KG1 (cell line): ENCODE data around the gene PTPRT.
"Not testable (repeated sequence)": the region's sequence is repeated elsewhere in the genome, so short reads cannot be mapped to it uniquely, and the experiment has no call there.

Source experiments
- DNase-seq: peaks from one replicate; lab custom pipeline; 2025; lab: John Stamatoyannopoulos, UW

The PTPRT gene

DNA sequence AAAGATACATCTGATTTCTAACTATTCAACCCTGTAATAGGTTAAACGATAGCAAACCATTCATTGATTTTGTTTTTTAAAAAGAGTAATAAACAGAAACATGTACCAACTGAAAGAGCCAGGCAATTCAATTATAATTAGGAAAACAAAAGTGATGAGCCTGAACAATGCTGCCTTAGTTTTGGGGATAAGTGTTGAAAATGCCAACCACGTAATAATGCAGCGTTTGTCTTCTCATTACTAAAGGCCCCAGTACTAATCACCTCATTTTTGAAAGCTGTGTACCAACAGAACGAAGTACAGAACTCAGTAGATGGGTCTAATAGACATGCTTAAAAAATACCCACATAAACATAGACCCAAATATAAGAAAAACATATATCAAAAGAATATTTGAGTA, 907.9 kb downstream of the PTPRT start:
- no peak for DNase-seq

- no peak for DNase-seq
These were observed 912.7 kb downstream of the PTPRT start for GRCh38 chr20:42276718-42277602.

DNA sequence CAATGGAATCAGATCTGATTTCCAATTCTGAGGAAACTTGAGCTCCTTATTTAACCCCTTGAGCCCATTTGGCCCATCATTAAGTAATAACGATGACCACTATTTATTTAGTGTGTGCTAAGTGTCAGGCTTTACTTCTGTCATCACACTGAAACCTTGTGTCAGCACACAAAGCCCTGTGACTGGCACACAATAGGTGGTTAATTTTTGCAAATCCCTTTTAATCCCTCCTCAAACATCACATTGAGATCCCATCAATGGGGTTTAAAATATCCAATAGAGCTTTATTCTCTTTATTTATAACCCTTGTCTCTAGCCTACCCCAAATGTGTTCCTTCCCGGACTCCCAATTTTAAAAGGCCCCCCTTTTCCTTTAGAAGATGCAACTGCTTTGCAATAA, 914.7 kb downstream of the PTPRT start:
- no peak for DNase-seq

DNA sequence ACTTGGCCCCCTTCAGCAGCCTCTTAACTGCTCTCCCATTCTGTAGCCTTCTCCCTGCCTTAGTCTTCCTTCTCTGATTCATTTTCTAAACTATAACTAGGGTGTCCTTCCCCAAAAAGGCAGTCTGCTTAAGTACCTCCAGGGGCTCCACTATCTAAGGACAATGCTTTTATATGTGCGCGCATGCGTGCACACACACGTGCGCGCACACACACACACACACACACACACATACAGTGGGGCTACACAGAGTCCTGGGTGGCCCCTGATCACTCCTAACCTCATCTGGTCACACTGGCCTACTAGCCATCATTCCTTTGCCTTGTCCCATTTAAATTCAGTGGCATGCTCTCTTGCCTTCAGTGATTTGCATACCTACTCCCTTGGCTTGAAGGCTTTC, 917.2 kb downstream of the PTPRT start:
- DNase-seq = no peak

GRCh38 chr20:42270539-42270938, 919.2 kb downstream of the PTPRT start:
- no peak for DNase-seq

DNA sequence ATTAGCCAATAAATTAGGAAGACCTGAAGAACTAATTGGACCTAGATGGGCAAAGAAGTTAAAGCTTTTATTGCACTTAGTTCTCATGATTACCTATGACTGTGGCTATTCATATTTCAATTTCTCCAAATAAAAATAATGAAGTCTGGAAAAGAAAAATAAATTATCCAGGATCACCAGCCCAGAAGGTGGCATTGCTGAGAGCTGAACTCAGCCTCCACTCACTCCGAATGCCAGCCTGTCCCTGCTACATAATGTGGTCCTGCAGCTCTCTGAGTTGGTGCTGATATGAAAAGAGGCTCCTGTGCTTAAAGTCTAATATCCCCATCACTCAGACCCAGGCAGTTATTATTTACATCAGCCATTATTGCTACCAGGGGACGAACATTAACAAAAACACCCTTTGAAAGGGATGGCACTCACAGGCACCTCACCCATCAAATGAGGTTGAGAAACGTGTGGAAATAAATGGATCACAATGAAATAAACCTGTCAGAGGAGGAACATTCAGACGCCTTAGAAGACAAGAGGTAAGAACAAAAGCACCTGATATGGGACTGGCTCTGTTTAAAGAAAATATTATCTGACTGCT, 921.8 kb downstream of the PTPRT start:
- no peak for DNase-seq

DNA sequence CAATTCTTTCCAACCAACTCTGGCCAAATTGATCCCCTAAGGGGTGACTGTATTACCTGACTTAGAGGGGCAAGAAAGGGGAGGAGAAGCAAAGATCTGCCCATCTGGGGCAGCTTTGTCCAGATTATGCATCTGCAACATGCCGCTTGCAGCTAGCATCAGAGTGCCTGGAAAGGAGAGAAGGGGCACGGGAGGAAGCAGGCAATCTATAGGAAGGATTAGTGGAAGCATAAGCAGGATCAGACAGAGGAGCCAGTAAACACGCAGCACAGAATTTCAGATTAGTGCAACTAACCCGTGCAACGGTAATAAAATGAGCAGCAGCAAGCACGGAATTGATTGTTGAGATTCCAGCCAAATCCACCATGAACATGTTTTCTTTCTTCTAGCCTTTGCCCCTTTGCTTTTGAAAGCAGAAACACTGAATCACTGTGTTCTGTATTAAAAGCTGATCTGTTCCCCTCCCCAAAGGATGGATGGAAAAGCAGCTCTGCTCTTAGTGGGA, 927.9 kb downstream of the PTPRT start:
- no peak for DNase-seq

DNA sequence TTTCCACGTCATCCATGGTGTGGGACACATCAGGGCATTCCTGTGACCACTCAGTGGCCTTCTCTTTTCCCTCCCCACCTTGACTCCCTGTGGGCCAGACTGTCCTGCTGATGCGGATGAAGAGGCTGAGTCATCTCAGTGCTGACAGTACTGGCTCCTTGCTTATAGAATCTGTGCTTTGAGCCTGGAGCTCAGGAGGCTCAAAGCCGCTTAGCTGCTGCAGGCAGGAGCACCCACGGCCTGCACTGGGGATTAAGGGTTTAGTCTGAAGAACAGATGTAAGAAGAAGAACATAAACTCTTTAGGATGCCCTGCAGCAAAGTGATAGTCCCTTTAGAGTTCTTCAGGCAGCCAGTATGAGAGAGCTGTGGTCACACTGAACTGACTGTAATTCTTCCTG, 929.5 kb downstream of the PTPRT start:
- DNase-seq = no peak

DNA sequence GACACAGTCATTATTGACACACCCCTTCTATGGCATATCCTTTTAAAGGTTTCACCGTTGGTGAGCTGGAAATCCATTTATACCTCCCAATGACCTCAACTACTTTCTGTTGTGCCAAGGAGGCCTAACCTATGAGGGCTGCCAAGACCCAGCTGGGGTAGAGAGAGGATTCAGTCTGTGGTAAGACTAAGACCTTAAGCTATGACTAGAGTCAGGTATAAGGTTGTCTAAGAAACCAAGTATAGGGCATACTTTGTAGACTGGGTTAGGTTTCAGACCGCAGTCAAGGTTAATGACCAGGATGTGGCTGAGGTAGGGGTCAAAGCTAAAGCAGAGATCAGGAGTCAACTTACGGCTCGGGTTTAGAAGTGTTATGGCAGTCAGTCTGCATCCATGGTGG, 930.3 kb downstream of the PTPRT start:
- DNase-seq = no peak

DNA sequence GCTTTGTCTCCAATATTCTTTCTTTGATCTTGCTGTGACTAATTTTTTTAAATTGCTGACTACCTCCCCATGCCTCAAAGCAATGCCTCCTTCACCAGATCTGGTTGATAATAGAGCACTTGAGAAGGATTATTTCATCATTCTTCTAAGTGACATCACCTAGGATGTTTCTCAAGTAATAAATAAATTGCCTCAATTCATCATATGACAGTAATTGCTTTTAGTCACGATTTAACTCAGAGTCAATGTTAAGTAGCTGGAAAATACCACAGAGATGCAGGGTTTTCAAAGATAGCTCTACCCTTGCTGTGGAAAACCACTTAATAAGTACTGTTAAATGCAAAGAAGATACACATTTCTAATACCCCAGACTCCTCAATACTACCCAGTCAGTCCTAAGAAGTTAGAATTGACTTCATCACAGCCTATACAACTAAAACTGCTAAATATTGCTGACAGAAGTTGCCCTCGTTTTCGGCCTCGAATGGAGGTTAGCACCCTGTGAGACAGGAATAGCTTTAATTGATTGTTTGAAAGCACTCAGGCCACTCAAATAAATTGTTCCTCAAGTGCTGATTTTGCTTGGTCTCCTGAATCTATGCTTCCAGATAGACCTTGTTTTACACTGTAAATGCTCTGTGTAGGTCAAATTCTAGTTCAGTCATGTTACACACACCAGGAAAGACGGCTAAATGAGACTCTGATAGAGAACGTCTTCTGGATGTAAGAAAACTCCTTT, 931.0 kb downstream of the PTPRT start:
- DNase-seq = no peak

DNA sequence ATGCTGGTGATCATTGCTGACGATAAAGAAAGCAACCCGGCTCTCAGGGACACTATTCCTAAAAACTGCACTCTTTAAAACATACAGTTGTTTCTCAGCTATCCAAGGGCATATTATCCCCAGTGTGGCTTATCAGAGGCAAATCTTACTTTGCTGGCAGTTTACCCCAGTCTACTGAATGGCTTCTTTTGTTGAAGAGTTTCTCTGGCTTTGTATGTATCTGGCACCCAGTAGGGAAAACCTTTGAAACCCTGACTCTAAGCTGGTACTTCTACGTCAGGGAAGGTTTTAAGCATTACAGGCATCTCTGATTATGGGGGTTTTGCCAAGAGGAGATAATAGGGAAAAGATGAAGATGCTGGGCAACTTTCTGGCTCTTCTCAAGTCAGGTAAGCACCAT, 933.9 kb downstream of the PTPRT start:
- DNase-seq = no peak

GRCh38 chr20:42254673-42255072, 935.0 kb downstream of the PTPRT start:
- DNase-seq = no peak

DNA sequence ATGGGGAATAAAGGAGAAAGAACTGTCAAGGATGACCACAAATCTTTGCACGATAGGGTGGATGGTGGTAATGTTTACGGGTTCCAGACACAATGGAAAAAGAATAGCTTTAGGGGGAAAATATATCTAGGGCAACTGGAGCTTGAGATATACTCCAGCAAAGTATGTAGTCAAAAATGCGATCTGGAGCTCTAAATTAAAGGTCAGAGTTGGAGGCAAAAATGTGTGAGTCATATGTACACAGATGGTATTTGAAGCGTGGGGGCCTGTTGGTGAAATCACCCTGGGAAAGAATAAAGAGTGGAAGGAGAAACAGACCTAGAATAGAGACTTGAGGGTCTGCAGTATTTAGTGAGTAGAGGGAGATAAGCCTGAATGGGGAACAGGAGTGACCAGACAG, 937.6 kb downstream of the PTPRT start:
- DNase-seq = no peak

GRCh38 chr20:42218621-42219374, 970.9 kb downstream of the PTPRT start:
- no peak for DNase-seq

- no peak for DNase-seq
These were observed 975.6 kb downstream of the PTPRT start for GRCh38 chr20:42214074-42214473.

GRCh38 chr20:42212391-42212790, 977.3 kb downstream of the PTPRT start:
- DNase-seq = no peak

GRCh38 chr20:42206557-42206956, 983.1 kb downstream of the PTPRT start:
- DNase-seq = not testable (repeated sequence)

DNA sequence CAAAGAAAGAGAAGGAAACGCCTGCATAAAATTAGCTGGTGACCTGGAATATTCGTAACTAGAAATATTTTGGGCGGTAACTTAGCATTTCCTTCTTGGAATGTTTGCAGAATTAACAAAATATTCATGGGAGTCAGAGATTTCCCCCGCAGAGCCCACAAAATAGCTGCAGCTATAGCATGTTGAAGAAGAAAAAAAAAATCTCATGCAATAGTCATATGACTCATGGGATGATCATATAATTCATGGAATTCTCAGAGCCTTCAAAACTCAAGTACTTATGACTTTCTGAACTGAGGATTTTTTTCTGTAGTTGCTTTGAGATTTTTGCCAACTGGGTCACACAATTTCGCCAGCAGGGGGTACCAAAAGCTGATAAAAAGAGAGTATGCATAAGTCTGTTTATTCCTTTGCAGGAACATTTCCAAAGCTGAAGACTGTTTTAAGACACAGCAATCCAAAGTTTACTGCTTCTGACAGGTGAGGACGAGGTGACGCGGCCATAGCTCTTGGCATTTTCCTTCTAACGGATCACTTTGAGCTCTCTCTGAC, 985.5 kb downstream of the PTPRT start:
- DNase-seq = no peak

DNA sequence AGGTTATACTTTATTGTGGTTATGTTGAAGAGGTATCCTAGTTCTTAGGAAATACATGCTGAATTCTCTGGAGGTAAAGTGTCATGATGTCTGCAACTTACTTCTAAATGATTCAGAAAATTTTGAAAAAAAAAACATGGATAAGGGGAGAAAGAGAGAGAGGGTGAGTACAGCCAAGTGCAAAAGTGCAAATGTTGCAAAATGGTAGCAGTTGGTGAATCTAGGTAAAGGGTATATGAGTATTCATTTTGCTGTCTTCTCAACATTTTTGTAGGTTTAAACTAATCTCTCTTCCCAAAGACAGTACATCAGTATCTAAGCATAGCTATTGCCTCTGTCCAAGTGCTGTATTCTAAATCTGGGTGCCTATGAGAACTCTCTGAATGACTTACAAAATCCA, 992.1 kb downstream of the PTPRT start:
- DNase-seq = no peak

GRCh38 chr20:42193119-42193518, 996.6 kb downstream of the PTPRT start:
- no peak for DNase-seq

DNA sequence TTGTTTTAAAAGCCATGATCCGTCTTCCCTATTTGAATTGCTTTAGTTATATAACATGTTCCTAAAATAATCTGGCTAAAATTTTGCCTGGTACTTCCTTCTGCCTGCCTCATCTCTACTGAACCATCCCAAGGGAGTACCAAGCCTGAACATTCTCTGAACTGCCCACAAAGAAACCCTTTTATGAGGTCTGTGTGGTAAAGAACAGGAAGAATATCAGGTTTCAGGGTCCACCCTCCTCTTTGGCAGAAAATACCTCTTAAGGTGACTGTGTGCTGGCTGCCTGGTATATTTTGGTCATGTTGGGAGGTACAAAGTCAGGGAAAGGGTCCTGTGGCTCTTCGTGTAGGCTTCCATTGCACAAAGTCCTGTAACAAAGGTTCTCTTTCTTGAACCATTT, 997.4 kb downstream of the PTPRT start:
- DNase-seq = no peak
